ENCODE results near the gene TRPC4. TPM values are rescaled to one million over a fixed set of nuclear protein-coding genes. Genes with fewer than 3 reads are reported as not detected.

TRPC4 gene
- total RNA-seq, 2 experiments from 2014 or later, result not detected

GRCh38 chr13:37617173-37617572 lies 252.4 kb downstream of the TRPC4 start:
- POLR2A ChIA-PET, result no interaction called here
- intact Hi-C loops (cut with DNase I, micrococcal nuclease), result no loop called here
- Histone ChIP-seq H3K9me3 (ENCODE audit: control insufficient read depth in 1 of 2, insufficient read depth in 1 of 2, low read length in 2 of 2) (no peaks in the 10 kb centered on the region), H3K36me3 (ENCODE audit: insufficient read depth, low read length) (no peaks in the 10 kb centered on the region), H3K4me1 (ENCODE audit: insufficient read depth, low read length) (no peaks in the 10 kb centered on the region), H3K27ac (ENCODE audit: low read depth in 1 of 2, low read length in 2 of 2) (no peak overlapping the region), H3K27me3 (ENCODE audit: control insufficient read depth in 1 of 2, insufficient read depth in 2 of 2, low read length in 2 of 2) (no peaks in the 10 kb centered on the region), H3K4me3 (ENCODE audit: low read length) (no peak overlapping the region)
- no peaks in the 10 kb centered on the region for H3K27me3 Mint-ChIP-seq
- CTCF ChIA-PET, result no interaction called here
- peaks cover 5% of the 10 kb centered on the region for H3K9me3 Mint-ChIP-seq
- DNase-seq, result no peak
- H3K36me3 Mint-ChIP-seq (ENCODE audit: low read depth), result no peaks in the 10 kb centered on the region
- H3K27ac Mint-ChIP-seq, result no peak overlapping the region
- H3K4me1 Mint-ChIP-seq (ENCODE audit: low read depth), result no peaks in the 10 kb centered on the region
- no peak overlapping the region for H3K4me3 Mint-ChIP-seq
- no peak for ATAC-seq (ENCODE audit: poor library complexity)
- TF ChIP-seq, protein P1, sequence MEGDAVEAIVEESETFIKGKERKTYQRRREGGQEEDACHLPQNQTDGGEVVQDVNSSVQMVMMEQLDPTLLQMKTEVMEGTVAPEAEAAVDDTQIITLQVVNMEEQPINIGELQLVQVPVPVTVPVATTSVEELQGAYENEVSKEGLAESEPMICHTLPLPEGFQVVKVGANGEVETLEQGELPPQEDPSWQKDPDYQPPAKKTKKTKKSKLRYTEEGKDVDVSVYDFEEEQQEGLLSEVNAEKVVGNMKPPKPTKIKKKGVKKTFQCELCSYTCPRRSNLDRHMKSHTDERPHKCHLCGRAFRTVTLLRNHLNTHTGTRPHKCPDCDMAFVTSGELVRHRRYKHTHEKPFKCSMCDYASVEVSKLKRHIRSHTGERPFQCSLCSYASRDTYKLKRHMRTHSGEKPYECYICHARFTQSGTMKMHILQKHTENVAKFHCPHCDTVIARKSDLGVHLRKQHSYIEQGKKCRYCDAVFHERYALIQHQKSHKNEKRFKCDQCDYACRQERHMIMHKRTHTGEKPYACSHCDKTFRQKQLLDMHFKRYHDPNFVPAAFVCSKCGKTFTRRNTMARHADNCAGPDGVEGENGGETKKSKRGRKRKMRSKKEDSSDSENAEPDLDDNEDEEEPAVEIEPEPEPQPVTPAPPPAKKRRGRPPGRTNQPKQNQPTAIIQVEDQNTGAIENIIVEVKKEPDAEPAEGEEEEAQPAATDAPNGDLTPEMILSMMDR (IDR thresholded peaks at IDR 0.05), result no peak

- no peaks in the 10 kb centered on the region for H3K9me3 ChIP-seq (ENCODE audit: control insufficient read depth in 1 of 2, insufficient read depth in 1 of 2, low read length in 2 of 2)
- H3K9me3 Mint-ChIP-seq, result peaks cover 5% of the 10 kb centered on the region
- no peak overlapping the region for H3K4me3 ChIP-seq (ENCODE audit: low read length)
- H3K27me3 Mint-ChIP-seq, result no peaks in the 10 kb centered on the region
- intact Hi-C loops (cut with DNase I, micrococcal nuclease), result no loop called here
- no peaks in the 10 kb centered on the region for H3K36me3 Mint-ChIP-seq (ENCODE audit: low read depth)
- H3K27ac Mint-ChIP-seq, result no peak overlapping the region
- H3K27ac ChIP-seq (ENCODE audit: low read depth in 1 of 2, low read length in 2 of 2), result no peak overlapping the region
- H3K27me3 ChIP-seq (ENCODE audit: control insufficient read depth in 1 of 2, insufficient read depth in 2 of 2, low read length in 2 of 2), result no peaks in the 10 kb centered on the region
- ATAC-seq (ENCODE audit: poor library complexity) (no peak), DNase-seq (no peak)
- POLR2A ChIA-PET, result no interaction called here
- TF ChIP-seq, protein P1 (IDR thresholded peaks at IDR 0.05), result no peak
- no peaks in the 10 kb centered on the region for H3K36me3 ChIP-seq (ENCODE audit: insufficient read depth, low read length)
- no peaks in the 10 kb centered on the region for H3K4me1 Mint-ChIP-seq (ENCODE audit: low read depth)
- no peaks in the 10 kb centered on the region for H3K4me1 ChIP-seq (ENCODE audit: insufficient read depth, low read length)
- CTCF ChIA-PET, result no interaction called here
- H3K4me3 Mint-ChIP-seq, result no peak overlapping the region
Observed at GRCh38 chr13:37616131-37616530, 253.4 kb downstream of the TRPC4 start.

DNA sequence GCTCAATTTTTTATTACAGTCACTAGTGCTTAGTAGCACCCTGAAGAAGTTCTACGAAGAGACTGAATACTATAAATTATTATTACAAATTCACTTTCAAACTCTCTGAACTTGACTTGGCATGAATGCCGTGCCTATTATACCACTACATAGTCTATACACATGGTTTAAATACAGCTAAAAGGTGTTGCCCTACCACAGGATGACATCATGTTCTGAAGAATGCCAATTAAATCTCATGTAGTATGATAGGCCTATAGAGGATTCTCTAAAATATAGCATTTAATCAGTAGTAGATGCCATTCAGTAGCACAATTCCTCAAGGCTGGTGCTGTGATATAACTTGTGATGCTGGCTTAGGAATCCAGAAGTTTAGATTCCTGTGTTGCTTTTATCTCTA lies 254.3 kb downstream of the TRPC4 start:
- Mint-ChIP-seq H3K27me3 (no peaks in the 10 kb centered on the region), H3K4me3 (no peak overlapping the region), H3K36me3 (ENCODE audit: low read depth) (no peaks in the 10 kb centered on the region), H3K9me3 (peaks cover 3% of the 10 kb centered on the region), H3K4me1 (ENCODE audit: low read depth) (no peaks in the 10 kb centered on the region), H3K27ac (no peak overlapping the region)
- TF ChIP-seq, protein P1 (IDR thresholded peaks at IDR 0.05), result no peak
- H3K4me1 ChIP-seq (ENCODE audit: insufficient read depth, low read length), result no peaks in the 10 kb centered on the region
- ATAC-seq (ENCODE audit: poor library complexity), result no peak
- ChIA-PET POLR2A (no interaction called here), CTCF (no interaction called here)
- H3K9me3 ChIP-seq (ENCODE audit: control insufficient read depth in 1 of 2, insufficient read depth in 1 of 2, low read length in 2 of 2), result no peaks in the 10 kb centered on the region
- no peak for DNase-seq
- no peaks in the 10 kb centered on the region for H3K27me3 ChIP-seq (ENCODE audit: control insufficient read depth in 1 of 2, insufficient read depth in 2 of 2, low read length in 2 of 2)
- H3K36me3 ChIP-seq (ENCODE audit: insufficient read depth, low read length), result no peaks in the 10 kb centered on the region
- H3K4me3 ChIP-seq (ENCODE audit: low read length), result no peak overlapping the region
- H3K27ac ChIP-seq (ENCODE audit: low read depth in 1 of 2, low read length in 2 of 2), result no peak overlapping the region
- intact Hi-C loops (cut with DNase I, micrococcal nuclease), result no loop called here
